NOMO-1 treated with dmso at 0.1 percent for 144 hours (cell line): Measurements from ENCODE around the gene MX2.
A peak's percentile ranks its signal among the peaks of the same experiment; 100 is the strongest.
"Not testable (repeated sequence)": the region's sequence is repeated elsewhere in the genome, so short reads cannot be mapped to it uniquely, and the experiment has no call there.

Experiments used
- DNase-seq: peaks from one replicate; lab custom pipeline; 2025; ENCODE audit not compliant: unreplicated experiment; lab: John Stamatoyannopoulos, UW

Gene MX2

GRCh38 chr21:41410767-41411448 lies 49.1 kb downstream of the MX2 start:
- DNase-seq, result no peak

- no peak for DNase-seq
Observed at GRCh38 chr21:41411449-41412089, 49.7 kb downstream of the MX2 start.

- DNase-seq, result not testable (repeated sequence)
Observed at GRCh38 chr21:41417505-41417904, 55.7 kb downstream of the MX2 start.

DNA sequence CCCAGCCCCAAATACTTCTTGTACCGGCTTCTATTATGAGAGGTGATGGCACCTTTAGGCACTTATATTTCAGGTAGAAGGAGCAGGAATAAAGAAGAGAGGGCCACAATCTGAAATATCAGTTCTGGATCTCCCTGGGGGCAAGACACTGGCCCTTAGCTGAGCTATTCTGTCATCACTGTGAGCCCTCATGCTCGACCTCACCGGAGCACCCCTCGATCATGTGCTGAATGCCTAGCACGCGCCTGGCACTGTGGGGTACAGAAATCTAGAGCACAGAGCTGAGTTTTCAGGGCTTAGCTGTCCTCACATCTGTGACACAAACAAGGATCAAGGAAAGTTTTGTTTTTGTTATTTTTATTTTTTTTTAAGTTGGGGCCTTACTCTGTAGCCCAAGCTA lies 56.6 kb downstream of the MX2 start:
- DNase-seq, result no peak

DNA sequence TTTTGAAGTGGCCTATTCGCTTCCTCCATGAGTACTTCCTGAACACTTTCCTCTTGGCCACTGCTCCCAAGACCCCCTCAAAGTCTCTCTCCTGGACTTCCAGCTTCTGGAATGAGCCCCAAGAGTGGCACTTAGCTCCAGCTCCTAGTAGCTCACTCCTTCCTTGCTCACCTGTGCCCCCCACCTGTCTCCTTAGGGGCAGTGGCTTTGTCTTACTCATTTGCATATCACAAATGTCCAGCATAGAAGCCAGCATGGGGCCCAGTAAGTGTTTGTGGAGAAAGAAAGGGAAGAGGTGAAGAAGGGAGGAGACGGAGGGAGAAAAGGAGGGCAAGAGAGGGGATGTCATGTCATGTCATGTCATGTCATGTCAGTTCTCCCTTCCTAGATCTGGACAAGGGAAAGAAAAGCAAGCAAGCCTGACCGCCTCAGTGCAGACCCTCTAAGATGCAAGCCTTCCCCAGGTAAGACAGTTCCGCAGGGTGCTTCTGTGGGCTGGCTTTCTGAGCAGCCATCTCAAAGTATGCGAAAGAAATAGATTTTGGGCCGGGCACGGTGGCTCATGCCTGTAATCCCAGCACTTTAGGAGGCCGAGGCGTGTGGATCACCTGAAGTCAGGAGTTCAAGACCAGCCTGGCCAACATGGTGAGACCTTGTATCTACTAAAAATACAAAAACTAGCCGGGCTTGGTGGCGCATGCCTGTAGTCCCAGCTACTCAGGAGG lies 57.3 kb downstream of the MX2 start:
- no peak for DNase-seq

GRCh38 chr21:41419921-41420862 lies 58.4 kb downstream of the MX2 start:
- DNase-seq, result peak; percentile 68

DNA sequence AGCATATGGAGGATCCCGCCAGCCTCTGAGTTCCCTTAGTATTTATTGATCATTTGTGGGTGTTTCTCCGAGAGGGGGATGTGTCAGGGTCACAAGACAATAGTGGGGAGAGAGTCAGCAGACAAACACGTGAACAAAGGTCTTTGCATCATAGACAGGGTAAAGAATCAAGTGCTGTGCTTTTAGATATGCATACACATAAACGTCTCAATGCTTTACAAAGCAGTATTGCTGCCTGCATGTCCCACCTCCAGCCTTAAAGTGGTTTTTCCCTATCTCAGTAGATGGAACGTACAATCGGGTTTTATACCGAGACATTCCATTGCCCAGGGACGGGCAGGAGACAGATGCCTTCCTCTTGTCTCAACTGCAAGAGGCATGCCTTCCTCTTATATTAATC lies 59.2 kb downstream of the MX2 start:
- DNase-seq, result not testable (repeated sequence)

GRCh38 chr21:41422546-41423304 lies 60.9 kb downstream of the MX2 start:
- no peak for DNase-seq

DNA sequence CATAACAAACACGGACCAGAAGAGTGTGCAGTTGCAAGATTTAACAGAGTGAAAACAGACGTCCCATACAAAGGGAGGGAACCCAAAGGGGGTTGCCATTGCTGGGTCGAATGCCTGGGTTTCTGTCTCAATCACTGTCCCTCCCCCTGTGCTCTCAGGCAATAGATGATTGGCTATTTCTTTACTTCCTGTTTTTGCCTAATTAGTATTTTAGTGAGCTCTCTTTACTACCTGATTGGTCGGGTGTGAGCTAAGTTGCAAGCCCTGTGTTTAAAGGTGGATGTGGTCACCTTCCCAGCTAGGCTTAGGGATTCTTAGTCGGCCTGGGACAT lies 61.4 kb downstream of the MX2 start:
- not testable (repeated sequence) for DNase-seq

DNA sequence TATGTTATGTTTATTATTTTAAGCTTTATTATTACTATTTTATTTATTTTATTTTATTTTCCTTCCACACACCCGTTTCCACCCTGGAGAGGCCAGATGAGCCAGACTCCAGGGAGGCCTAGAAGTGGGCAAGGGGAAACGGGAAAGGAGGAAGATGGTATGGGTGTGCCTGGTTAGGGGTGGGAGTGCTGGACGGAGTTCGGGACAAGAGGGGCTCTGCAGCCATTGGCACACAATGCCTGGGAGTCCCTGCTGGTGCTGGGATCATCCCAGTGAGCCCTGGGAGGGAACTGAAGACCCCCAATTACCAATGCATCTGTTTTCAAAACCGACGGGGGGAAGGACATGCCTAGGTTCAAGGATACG lies 63.7 kb downstream of the MX2 start:
- no peak for DNase-seq

- peak; percentile 28 for DNase-seq
Observed at GRCh38 chr21:41425954-41426675, 64.3 kb downstream of the MX2 start, which contains the start of gene MX1. Gene MX1, plus strand, starts transcription at chr21:41426239. Its CDS starts 5,832 bp downstream, at chr21:41432071.

DNA sequence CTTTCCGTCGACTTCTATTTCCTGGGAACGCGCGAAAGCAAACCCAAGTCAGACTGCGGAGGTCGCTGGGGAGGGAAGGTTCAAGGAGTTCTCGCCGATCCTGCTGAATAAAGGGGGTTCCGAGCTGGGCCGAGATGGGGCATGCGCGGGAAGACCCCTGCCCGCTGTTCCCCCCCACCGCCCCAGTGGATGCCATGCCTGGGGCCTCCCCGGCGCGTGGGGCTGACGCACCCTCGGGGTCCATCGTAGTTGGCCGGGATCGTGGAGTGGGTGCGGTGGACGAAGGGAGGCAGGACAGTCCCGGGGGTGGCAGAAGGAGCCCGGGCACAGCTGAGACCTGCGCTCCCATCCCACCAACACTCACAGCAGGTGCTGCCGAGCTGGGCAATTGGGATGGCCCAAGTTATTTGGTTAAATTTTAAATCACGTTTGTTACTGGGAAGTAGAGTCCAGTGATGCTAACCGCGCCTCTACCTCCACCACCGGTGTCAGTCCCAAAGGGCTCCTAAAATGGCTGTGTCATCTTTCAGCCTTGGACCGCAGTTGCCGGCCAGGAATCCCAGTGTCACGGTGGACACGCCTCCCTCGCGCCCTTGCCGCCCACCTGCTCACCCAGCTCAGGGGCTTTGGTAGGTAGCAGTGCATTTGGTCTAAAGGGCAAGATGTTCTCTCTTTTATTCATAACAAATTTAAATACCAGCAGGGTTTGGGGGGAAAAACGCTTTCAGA lies 65.0 kb downstream of the MX2 start:
- DNase-seq, result no peak

DNA sequence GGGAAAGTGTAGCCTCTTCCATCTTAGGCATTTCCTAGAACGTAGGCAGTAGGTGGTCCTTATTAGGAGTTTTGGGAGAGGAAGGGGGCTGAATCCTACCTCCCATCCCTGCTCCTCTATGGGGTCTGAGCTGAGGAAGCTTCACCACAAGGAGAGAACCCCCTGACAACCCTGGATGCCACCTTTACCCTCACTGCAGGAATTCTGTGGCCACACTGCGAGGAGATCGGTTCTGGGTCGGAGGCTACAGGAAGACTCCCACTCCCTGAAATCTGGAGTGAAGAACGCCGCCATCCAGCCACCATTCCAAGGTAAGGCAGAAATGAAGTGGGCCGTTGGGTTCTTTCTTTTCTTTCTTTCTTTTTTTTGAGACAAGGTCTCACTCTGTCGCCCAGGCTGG lies 65.7 kb downstream of the MX2 start:
- no peak for DNase-seq

DNA sequence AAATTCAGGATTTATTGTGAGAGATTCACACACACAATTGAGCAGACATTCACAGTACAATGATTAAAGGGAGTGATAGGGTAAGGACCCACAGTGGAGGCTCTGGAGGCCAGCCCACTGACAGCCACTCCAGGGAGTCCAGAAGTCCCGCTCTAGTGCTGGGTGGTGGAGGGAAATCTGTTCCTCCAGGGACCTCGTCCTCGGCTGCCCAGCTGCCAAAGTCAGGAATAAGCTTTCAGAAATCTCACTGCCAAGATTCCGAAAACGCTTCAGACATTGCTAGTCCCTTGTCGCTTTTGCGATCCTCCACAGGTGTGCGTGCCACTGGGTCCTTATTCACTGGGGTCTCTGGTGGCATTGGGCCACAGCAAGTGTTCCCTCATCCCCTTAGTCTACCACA lies 66.5 kb downstream of the MX2 start:
- no peak for DNase-seq

- DNase-seq, result no peak
Observed at GRCh38 chr21:41428847-41429246, 67.0 kb downstream of the MX2 start.

DNA sequence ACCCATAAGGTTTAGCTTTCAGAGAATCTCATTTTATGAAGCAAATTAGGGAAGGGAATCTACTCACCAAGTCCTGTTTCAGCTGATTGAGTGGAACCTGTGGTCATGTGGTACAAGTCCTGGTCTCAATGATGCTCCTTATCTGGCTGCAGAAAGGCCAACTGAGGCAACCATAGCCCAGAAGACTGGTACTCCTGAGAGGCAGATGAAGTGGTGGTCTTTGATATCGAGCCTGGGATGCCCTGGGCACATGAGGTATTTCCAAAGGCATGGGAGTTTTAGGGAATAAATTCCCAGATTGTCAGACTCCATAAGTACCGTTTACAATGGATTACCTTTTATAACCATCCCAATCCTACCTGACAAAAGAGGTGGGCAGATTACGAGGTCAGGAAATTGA lies 67.5 kb downstream of the MX2 start:
- no peak for DNase-seq

DNA sequence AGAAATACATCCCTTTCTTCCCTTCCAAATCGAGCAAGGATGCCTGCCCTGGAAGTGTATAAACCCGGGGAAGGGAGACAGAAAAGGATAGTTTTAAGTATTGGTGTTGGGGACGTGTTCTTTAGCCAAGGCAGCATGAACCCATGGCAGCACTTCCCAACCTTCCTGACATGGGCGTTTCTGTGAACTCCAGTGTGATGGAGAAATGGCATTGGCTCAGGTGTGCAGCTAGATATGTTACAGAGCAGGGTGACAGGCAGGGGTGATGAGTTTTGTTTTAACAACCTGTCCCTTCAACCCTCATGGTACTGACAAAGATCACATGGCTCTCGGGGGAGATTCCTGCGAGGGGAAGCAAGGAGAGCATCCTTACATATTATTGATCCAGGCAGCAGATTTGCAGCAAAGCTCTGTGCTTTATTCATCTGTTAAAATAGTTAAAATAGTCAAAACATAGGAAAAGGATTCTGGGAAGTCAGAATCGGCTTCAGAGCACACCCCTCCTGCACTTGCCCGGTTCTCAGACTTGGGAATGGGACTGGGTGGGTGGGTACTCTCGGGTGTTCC lies 68.2 kb downstream of the MX2 start:
- no peak for DNase-seq

- DNase-seq, result no peak
Observed at GRCh38 chr21:41431788-41432548, 70.1 kb downstream of the MX2 start.
